GM18519 (cell line): Measurements from ENCODE around the gene GABRB2.

Source experiments
- ATAC-seq: cut with Tn5 transposase; IDR thresholded peaks from one replicate; pipeline ENCODE4 v1.9.1; 2021; ENCODE audit warnings: mild to moderate bottlenecking, moderate library complexity; ENCODE audit not compliant: unreplicated experiment, low FRiP score

The GABRB2 gene

DNA sequence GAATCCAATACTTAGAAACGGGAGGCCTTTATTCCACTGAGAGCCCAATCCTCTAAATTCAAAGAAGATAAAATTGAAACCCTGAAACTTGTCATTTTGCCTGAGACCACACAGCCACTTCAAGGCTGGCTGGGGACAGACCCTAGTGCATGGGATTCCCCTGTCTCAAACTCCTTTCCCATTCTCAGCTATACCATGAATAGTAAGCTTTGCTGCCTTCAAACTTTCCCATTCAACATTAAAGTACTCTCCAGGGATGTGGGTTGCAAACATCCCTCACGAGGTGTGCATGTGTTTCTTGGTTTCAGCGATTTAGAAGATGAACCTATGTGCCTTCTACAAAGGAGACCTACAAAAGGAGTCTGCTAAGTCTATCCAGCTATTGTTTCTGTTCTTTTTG, 64.6 kb downstream of the GABRB2 start:
- ATAC-seq: no peak

DNA sequence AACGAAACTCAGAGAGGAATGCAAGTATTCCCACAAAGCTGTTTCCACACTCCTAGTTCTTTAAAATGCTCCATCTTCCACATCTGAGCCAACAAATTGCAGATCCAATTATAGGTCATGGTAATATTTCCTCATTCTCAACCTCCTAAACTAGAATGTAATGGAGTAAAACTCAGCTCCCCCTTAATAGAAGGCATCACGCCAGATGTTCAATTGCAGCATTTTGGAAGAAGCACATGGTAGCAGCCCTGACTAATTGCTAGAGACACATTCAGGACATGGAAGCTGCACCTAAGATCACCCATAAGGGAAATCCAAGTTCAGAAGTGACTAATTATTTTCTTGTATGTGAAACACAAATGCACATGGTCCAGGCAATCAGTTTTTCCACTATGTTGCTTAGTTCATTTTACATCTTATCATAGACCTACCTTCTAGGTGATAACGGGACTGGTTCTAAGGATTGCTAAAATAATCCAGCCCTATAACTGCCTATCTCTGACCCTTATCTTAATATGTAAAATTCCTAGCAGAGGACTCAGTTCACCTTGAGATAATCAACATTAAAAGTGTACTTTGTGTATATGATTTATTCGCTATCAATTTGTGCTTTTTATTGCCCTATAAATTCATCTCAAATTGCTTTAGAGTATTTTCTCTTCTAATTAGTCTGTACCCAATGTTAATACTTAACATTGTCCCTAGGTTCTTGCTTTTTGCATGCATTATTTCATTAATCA, 75.1 kb downstream of the GABRB2 start:
- no peak for ATAC-seq

DNA sequence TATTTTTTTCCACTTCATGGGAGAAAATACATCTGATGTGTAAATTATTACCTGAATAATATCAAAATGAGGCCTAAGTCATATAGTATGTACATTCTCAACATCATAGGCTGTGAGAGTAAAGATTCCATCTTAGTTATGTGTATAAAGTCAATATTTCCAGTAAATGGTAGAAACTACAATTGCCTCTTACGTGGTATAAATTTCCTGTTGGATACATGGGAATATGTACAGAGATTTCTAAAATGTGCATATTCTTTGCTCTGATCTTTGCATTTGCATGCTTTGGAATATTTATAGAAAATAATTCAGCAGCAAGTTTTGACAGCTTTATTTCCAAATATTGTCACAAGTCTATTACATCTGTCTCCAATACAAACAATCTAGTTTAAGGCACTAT, 78.8 kb downstream of the GABRB2 start:
- no peak for ATAC-seq

DNA sequence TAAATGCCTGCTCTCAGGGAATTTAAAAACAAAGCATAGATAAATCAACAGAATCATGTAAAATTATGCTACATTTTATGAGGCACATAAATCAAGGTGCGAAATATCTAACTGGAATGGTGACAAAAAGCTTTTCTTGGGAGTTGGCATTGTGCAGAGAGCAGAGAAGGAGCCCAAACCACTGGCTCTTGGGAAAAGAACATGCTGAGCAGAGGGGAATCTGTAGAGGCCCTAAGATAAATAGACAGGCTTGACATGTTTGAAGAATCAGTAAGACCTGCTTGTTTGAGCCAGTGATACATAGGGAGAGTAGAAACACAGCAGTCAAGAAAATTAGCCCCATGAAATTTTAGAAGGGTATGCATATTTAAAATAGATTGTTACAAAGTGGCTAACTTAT, 85.8 kb downstream of the GABRB2 start:
- ATAC-seq: no peak

DNA sequence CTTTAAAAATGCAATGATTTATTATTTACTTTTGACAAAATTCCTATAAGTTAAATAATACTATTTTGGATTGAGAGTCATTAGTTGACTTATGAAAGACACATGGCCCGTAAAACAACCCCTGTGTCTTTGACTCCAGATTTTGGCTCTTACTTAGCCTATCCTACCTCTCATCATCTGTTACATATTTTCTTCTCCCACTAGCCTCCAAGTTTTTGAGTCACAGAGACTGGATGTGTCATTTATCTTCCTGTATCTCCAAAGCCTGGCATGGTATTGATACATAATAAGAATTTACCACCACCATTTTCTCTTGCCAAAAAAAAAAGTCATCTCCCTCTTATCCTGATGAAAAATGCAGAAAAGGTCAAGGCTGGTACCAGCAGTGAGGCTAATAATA, 99.9 kb downstream of the GABRB2 start:
- ATAC-seq: no peak

DNA sequence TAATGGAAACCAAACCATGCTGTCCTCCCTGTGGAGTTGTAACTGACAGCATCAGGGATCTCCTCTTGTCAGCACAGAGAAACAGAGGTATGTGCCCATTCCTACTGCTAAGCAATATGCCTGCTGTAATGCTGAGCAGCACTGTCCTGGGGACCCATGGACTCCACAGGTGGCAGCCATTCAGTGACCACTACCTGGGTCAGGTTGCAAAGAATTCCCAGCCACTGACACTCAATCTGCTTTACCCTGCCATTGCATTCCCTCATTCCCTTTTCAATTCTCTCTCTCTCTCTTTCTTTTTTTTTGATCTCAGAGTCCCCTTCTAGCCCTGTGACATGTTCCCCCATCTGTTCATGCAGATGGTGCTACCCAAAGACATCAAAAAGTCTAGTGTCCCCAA, 104.1 kb downstream of the GABRB2 start:
- no peak for ATAC-seq

DNA sequence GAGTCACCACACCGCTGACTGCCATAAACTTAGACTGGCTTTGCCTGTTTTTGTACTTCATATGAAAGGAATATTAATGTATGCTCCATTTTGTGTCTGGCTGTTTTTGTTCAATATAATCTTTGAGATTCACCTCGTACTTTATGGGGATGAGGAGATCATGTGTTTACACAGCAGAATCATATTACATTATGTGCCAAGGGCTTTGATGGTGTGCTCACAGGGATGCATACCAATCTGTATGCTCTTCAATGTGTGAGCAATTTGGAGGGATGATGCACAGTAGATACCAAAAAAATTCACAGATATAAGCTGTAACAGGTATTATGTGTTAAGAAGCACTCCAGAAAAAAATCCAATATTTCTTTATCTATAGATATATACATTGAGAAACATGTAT, 113.7 kb downstream of the GABRB2 start:
- no peak for ATAC-seq

DNA sequence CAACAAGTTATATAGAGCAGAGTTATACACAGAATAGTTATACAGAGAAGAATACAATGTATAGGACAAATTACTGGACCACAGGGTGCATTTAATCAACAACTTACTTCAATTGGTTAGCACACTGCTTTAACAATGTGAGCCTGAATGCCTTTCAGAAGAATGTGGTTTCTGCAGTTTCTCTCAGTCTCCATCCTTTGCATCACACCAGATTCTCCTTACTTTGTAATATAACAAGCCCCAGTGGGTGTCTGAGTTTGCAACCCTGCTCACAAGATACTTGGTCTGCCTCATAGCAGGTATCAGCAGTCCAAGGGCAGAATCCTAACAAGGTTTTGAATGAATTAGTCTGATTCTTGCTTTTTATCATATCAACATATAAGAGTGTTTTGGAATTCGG, 114.6 kb downstream of the GABRB2 start:
- no peak for ATAC-seq

DNA sequence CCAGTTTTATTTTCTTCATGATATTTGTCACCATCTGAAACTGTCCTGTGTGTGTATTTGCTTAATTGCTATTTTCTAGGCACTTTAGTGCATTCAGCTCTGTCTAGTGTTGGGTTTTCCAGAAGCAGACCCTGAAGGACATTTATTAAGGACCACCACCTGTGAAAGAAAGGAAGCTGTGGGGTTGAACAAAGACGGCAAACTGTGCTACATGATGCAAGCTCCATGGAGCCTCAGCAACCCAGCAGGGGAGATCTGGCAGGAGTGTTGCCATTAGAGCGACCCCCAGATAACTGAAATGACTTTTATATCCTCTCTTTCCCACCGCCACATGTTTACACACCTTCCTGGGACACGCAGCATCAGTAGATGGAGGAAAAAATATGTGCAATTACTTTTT, 125.5 kb downstream of the GABRB2 start:
- ATAC-seq: no peak

DNA sequence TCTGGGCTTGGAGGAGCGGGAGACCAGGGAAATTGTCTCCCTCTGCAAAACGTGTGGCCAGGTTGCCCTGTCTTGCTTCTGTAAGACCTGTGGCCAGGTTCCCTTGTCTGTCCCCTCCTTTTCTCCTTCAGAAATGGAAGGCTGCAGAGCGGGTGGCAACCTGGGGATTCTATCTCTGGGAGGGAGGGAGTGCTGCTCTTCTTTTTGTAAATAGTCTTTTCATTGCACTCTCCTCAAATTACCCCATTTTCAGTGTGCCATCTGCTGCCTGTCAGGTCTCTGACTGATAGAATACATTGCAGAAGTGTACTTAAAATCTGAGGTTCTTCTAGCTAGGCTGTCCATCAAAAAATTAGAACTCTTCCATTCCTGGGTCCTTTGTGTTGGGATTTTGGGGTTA, 126.0 kb downstream of the GABRB2 start:
- no peak for ATAC-seq

DNA sequence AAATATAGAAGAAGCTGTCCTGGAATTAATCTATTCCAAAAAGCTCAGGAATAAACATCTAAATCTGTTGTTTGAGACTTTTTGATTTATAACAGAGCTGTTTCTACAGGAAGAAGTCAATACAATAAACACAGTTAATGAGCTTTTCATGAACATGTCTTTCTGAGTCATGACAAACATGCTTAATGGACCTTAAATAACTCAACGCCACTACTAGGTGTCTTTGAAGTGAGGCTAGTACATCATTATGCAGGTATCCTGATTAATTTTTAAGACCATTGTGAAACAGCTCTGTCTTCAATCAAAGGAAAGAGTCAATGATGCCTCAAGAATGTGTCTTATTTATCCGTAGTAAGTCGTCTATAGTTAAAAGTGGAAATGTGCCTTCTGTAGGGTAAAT, 131.6 kb downstream of the GABRB2 start:
- ATAC-seq: no peak

DNA sequence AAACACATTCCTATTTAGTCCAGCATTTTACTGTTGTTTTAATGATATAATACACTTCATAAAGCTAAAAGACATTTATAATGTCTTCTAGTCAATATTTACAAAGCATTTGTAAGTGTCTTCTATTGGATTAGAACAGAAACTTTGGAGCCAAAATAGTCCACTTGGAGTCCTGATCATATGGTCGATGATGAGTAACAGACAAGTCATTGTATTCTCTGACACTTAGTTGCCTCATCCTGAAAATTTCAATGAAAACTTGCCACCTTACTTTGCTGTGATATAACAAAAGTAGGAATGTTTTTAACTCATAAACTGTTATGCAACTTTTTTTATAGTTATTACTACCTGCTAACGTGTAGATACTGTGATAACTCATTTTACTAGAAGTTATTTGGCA, 132.5 kb downstream of the GABRB2 start:
- no peak for ATAC-seq

DNA sequence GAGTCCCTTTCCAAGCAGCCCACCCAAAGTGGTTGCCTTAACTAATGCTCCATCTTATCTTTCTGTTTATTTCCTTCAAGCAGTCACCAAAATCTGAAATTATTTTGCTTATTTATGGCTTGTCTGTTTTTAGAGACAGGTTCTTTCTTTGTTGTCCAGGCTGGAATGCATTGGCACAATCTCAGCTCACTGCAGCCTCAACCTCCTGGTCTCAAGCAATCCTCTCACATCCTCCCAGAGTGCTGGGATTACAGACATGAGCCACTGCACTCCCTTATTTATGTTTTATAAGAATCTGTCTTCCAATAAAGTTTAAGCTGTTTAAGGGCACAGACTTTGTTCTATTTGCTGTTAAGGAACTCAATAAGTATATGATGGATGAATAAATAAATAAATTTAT, 133.7 kb downstream of the GABRB2 start:
- no peak for ATAC-seq

DNA sequence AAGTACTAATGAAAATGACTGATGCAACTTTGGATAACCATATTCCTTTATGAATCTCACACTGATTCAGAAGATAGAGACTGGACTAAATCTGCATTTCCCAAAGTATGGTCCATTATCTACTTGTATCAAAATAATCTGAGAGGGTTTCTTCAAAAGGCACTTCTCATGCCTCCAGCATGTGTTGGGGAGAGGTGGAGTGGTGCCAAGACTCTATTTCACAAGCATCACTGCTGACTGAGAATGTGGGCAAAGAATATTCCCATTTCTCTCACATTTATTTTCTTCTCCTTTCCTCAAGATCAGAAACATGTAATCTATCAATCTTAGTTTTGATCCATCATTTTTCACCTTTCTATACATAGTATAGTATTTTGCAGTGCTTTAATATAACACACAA, 135.4 kb downstream of the GABRB2 start:
- no peak for ATAC-seq

DNA sequence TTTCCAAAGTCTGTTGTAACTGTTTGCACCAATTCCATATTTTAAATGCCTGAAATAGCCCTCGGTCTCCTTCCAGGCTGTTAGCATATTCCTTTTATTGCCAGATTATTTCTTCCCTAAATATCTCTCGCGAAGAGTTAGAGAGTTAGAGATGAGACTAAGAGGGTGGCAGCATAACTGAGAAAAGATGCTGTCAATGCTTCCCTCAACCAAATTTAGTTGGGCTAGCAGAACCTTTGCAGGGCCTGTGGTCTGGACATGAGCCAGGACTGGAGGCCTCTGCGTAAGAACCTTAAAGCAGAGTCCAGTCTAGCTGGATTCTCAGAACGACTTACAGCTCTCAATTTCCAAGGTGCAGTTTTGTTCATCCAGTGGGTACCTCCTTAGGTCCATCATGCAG, 135.9 kb downstream of the GABRB2 start:
- no peak for ATAC-seq

DNA sequence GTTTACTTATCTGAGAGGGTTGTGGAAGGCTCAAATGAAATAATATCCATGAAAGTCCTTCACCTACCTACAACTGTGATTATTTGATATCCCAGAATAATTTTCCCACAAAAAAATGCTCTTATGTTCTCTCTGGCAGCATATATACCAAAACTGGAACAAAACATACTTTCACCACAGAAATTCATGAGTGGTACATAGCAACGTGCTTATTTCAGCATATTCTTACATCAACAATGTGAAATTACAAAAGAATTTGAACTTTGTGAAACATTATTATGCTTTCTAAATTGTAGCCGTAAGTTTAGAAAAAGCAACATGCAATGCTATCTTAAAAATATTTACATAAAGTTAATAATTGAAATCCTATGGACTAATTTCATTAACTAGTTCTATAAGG, 137.1 kb downstream of the GABRB2 start:
- ATAC-seq: no peak

DNA sequence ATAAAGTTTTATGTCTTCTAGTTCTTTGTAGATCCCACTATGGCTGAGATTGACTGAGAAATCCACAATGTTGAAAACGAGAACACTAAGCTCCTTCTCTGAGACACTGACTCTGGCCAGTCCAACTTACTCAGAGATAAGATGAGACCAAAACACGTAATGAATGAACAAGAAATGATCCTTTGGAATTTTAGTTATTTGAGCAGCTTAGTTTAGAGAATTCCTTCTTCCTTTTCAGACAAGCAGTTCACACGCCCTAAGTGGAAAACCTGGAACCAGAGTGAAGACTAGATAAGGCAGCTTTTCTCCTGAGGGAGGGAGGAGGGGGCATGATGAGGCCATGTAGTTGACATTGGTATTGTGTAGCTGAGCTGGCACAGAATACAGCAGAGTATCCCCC, 139.6 kb downstream of the GABRB2 start:
- ATAC-seq: no peak

DNA sequence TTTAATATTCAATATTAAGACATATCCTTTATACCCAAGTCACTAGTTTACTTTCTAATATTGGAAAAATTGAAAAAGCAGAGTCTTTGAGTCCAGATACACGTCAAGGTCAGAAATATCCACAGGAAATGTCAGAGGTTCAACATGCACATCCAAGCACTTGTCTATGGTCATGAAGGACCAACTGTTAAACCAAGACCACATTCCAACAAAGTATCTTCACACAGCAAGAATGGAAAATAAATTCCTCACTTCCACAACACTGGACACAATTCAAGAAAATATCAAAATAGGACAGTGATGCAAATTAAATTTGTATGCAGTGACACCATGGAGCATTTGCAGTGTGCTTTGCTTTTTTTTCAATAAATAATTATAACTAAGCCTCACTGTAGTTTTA, 142.5 kb downstream of the GABRB2 start:
- ATAC-seq: no peak

DNA sequence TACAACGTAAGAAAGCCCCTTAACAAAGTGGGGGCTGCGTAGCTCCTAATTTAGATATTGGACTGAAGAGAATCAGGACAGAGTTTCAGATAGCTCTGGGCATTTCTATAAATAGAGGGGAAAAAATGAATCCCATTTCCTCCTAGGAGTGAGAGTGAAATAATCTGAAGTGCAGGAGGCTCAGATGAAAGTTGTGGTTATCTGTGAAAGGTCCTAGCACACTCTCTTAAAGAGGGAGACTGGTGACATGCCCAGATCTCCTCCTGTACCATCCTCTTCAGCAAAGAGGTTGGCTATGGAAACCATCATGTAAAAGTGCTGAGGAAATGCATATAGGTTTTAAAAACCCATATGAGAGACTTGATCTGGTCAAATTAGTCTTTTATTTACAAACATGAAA, 143.4 kb downstream of the GABRB2 start:
- no peak for ATAC-seq

DNA sequence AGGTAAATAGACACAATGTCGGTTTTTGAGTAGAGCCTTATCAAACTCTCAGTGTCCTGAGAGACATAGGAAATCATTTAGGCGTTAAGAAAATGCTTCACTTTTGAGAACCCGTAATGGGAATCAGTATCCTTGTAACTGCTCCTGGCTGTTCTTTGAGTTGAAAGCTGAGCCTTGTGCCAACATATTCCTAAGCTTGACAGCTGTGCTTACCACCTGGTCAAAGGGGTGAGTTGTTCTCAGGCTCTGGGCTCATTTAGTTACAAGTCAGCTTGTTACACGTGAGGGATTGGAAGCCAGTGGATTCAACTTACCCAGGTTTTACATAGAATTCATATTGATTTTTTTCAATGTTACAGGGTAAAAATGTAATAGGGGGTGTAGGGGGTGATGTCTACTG, 145.9 kb downstream of the GABRB2 start:
- ATAC-seq: no peak

DNA sequence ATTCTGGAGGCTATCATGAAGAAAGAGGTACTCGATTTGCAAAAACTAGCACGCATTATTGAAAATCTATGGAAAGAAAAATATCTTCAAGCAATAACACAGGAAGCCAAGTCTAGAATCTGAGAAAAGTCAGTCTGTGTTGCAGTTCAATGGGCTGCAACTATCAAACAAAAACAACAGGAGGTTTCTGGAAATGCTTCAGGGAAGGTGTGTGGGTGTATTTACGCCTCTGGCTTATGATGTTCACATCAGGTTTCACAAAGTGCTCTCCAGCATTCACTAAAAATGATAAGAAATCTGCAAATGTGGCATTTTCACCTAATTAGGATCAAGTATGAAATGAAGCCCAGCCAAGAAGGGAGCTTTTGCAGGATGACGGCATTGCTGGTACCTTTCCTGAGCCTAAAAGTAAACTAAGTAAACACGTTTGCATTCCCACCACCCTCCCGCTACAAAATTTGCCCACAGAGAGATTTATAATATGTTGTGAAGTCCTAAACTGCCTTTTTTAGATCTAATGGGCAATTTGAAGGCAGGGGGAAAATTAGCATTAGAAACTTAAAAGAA, 146.4 kb downstream of the GABRB2 start:
- ATAC-seq: no peak

DNA sequence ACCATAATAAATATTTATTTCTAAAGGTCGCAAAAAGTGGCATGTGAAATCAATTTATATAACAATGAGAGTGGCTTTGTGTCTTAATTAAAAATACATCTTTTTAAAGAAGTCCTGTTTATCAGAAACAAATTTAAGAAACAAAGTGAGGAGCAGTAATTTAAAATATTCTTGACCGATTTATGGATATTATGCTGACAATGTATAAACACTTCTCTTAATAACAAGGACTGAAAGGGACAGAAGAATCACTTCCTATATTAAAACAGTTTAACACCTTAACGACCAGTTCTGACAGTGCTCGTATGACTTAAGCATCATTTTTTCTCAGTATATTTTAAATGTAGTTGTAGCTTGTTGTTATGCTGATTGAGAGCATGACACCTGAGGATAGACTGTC, 149.1 kb downstream of the GABRB2 start:
- no peak for ATAC-seq

DNA sequence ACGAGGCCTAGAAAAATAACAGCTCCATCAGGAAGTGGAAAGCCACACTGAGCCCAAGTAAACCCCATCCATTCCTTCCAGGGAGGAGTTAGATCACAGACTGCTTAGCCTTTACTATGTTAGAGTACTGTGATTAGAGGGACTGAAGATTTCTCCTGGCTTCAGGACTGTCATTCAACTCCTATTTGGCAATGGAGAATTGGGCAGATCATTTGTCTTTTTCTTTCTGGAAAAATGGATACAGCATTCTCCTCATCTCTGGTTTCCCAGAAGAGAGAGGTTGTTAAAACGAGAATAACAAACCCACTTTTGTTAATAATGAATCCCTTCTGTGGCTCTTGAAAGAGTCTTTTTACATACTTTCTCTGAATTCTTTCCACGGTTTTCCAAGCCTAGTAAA, 150.4 kb downstream of the GABRB2 start:
- no peak for ATAC-seq
